ENCODE results near the gene AMOTL2. TPM values are rescaled to one million over a fixed set of nuclear protein-coding genes. Genes with fewer than 3 reads are reported as not detected.

The AMOTL2 gene
- total RNA-seq, 1 experiment from 2014 or later: 30.9 TPM

- no peak overlapping the region for H3K18ac ChIP-seq (ENCODE audit: insufficient read length, low read depth, low read length)
- WGBS (ENCODE audit: extremely low coverage, insufficient read length, low lambda C conversion rate): no CpG with 5 or more reads among the region's 1 CpG
- DNase-seq: no peak
- no peaks in the 10 kb centered on the region for H4K20me1 ChIP-seq (ENCODE audit: control insufficient read depth, insufficient read depth, insufficient read length)
- no peak overlapping the region for H3T11ph ChIP-seq (ENCODE audit: low read length)
- H3K79me2 ChIP-seq (ENCODE audit: insufficient read depth, low read length): no peaks in the 10 kb centered on the region
- H3K4ac ChIP-seq (ENCODE audit: low read depth, low read length): no peak overlapping the region
- H2AFZ ChIP-seq (ENCODE audit: low read length): no peak overlapping the region
- H2BK5ac ChIP-seq (ENCODE audit: insufficient read length, low read length): no peak overlapping the region
- TF ChIP-seq CTCF (conservative IDR thresholded peaks at IDR 0.05): no peak
- H3K36me3 Mint-ChIP-seq (ENCODE audit: insufficient read depth in 1 of 3, low read depth in 3 of 3): peaks cover 0 to 3% (median 0%) of the 10 kb centered on the region in 3 experiments; a peak in 3 of 7 replicates
- no peak overlapping the region for H3K56ac ChIP-seq (ENCODE audit: insufficient read length, low read depth, low read length)
- no peak overlapping the region for H2BK12ac ChIP-seq (ENCODE audit: insufficient read length, low read depth, low read length)
- H3K27me3 Mint-ChIP-seq (ENCODE audit: low read depth): peaks cover 70% of the 10 kb centered on the region
- H3K9ac ChIP-seq (ENCODE audit: extremely low read depth, insufficient read length, low read length): no peak overlapping the region
- peaks cover 16% of the 10 kb centered on the region for H3K4me1 ChIP-seq (ENCODE audit: insufficient read depth, low read length)
- H3K9me3 ChIP-seq (ENCODE audit: control insufficient read depth, low read depth, low read length): no peaks in the 10 kb centered on the region
- peaks cover 22% of the 10 kb centered on the region; the same call in 1 of the 2 replicates for H3K27me3 ChIP-seq (ENCODE audit: insufficient read depth, low read length)
- H2BK20ac ChIP-seq (ENCODE audit: low read depth, low read length, poor library complexity, severe bottlenecking): no peak overlapping the region
- peaks cover 54% of the 10 kb centered on the region in 2 experiments for H3K4me1 Mint-ChIP-seq
- H3K27ac Mint-ChIP-seq: no peak overlapping the region
- no peak overlapping the region for H3K27ac ChIP-seq (ENCODE audit: insufficient read length, low read depth, low read length)
- peaks cover 10% of the 10 kb centered on the region for H3K23me2 ChIP-seq (ENCODE audit: insufficient read length, low read depth, low read length, poor library complexity, severe bottlenecking)
- H3K4me3 Mint-ChIP-seq: peak overlapping the region in 1 of 2 experiments; percentile 12; a peak in 1 of 5 replicates
- peaks cover 0 to 7% of the 10 kb centered on the region in 2 experiments; a peak in 3 of 5 replicates for H3K9me3 Mint-ChIP-seq
- H3K4me2 ChIP-seq (ENCODE audit: insufficient read depth, insufficient read length, low read length): peak overlapping the region; percentile 24
- no peak overlapping the region for H2BK120ac ChIP-seq (ENCODE audit: low read depth, low read length, poor library complexity, severe bottlenecking)
- no peaks in the 10 kb centered on the region for H3K79me1 ChIP-seq (ENCODE audit: insufficient read depth, low read depth, low read length, poor library complexity, severe bottlenecking)
- H4K8ac ChIP-seq (replicated peaks; ENCODE audit: insufficient read length, low read depth, low read length): no peak overlapping the region
- no peak overlapping the region for H3K23ac ChIP-seq (ENCODE audit: insufficient read length, low read depth, low read length)
- H2AK5ac ChIP-seq (ENCODE audit: insufficient read length, low read length): no peak overlapping the region
- no peak overlapping the region for H2BK15ac ChIP-seq (ENCODE audit: low read depth, low read length)
- no peak overlapping the region for H4K5ac ChIP-seq (ENCODE audit: insufficient read length, low read depth, low read length)
- H3K14ac ChIP-seq (ENCODE audit: insufficient read depth, low read length): no peak overlapping the region
- no peak overlapping the region for H4K91ac ChIP-seq (ENCODE audit: insufficient read length, low read depth, low read length)
These were observed 34.8 kb upstream of the AMOTL2 start for GRCh38 chr3:134409041-134409440.

Data from H9 (cell line).